NCI-H187 (cell line): Measurements from ENCODE around the gene RAD51.

ENCODE experiments used
- DNase-seq, 2 experiments: peaks; one replicate each; lab custom pipeline; 2025; lab: John Stamatoyannopoulos, UW

RAD51 gene

DNA sequence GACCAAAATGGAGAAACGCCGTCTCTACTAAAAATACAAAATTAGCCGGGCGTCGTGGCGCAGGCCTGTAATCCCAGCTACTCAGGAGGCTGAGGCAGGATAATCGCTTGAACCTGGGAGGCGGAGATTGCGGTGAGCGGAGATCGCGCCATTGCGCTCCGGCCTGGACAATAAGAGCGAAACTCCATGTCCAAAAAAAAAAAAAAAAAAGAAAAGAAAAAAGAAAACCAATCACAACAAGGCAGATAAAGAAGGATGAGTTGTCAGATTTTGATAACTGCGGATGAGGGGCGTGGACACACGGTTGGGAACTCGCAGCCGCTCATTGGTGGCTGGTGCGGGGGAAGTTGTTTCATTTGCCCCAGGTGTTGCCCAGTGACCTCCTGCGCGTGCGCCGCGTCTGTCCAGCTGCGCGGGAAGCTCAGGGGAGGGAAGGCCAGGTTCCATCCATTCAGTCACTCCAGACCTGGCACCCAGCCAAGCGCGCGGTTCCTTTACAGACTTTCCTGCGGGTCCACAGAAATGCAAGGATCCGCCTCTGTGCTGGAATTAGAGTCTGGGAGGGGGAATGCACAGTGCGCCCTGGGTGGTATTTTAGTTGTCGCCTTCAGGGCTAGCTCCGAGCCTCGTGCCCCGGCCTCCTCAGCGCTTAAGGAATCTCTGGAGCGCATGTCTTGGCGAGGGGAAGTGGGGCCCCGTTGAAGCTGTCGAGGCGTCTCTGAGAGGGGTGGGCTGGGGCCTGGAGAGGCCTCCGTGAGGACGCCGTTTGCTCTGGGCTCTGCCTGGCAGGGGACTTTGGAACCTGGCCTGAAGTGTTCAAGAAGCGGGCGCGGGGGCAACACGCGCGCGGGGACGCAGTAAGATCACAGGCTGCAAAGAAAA is 68.2 kb downstream of the RAD51 start:
- peak; percentile 23 to 42 for DNase-seq

DNA sequence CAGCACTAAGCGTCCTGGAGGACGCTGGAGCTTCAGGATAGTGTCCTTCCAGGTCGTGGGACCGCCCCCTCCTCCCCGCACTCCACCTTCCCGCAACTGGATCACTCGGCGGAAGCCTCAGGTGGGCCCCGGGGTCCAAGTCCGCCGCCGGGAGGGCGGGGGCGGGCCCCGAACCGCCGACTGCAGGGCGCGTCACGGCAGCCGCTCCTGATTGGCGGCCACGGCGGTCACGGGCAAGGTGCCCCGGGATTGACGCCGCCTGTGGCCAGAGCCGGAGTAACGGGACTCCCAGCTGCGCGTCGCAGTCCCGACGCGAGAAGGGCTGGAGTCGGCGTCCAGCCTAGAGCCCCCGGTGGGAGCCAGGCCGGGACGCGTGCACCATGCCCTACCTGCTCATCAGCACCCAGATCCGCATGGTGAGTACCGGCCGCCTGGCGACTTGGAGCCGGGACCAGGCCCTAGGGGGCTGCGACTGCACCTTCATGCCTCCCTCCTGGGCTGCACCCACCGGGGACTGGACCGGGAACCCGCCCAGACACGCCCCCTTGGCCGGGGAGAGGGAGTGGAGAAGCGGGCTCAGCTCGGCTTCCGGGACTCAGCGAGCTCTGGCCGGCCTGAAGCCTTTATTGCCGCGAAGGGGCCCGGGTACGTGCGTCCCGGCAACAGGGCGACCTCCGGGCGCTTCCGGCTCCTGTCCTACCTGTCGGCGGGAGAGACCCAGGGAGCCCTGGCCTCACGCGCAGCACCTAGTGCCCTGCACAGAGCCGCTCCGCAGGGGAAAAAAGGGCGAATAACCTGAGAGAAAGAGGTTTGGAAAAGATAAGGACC is 69.0 kb downstream of the RAD51 start, which contains the start of gene GCHFR:
TSS of gene GCHFR (plus strand) at position 268 of the 828 bp plus-strand sequence. CDS start at position 381, 113 bp downstream.
- no peak for DNase-seq

DNA sequence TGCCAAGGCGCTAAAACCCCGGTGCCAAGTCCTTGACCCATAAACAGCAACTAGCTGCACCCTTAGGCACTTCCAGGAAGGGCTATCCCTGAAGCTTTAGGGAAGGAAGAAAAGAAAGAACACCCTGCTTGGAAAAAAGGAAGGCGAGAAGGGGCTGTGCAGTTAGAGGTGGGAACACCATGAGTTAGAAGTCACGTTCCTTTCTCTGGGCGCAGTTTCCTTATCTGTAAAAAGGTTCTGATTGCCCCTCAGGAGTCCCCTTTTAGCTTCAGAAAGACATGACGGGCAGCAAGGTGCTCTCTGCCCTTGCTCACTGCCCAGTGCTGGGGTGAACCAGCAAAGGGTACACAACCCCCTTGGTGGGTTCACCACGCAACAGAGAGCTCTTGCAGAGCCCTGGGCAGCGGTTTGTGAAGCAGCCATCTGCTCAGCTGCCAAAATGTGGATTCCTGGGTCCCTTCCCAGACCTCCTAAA is 69.7 kb downstream of the RAD51 start:
- DNase-seq, result no peak

DNA sequence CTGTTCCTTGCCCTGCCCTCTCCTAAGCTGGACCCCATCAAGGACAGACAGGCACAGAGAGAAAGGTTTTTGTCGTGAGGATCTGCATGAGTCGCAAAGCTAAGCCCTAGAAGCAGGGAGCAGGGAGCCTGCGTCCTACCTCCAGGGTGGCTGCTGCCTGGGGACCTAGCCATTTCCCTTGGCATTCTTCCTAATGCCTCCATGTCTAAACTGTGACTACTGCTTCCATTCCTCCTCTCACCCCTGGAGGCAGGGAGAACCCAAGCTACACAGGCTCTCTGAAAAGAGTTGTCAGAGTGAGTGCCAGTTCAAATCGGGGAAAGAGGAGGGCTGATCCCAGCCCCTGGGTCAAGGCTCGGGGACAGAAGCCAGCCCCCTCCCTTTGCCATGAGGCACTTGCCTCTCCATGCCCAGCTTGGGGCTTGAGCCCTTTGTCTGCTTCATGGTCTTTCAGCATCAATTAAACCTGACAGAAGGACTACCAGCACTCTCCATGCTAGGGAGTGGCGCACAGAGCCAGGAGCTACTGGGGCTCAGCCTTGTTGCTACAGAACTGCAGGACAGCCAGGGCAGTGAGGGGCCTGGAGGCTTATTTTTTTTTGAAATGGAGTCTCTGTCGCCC is 71.3 kb downstream of the RAD51 start:
- DNase-seq, result no peak

DNA sequence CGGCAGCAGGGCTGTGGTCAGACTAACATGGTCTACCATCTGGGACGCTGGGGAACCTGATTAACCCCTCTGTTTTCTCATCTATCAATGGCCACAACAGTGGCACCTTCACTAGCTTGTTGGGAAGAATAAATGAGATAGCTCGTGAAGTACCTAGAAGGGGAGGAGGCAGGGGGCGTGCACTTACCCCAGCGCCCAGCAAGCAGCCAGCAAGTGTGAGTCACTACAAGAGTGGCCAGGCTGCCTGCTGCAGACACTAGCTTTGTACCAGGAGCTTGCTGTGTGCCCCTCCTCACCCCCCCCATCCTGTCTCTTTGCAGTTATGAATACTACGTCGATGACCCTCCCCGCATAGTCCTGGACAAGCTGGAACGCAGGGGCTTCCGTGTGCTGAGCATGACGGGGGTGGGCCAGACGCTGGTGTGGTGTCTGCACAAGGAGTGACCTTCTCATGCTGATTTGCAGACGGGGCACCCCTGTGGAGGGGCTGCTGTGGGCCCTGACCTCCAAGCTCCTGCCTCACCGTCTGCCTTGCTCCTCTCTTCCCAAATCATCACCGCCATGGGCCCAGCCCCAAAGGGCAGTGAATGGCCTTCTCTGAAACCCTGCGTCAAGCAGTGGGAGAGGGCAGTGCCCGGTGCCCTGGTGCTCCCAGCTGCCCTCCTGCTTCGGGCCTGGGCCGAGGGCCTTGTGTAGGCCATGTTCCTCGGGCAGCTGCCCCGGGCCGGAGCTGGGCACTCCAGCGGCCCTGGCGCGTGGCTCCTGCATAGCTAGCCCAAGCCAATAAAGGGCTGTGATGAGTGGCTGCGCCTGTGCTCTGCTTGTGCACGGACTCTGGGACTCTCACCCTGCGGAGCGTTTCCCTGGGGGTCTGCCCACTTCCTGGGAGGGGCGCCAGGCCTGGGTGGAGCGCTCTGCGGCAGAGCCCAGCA is 72.2 kb downstream of the RAD51 start:
- no peak for DNase-seq

DNA sequence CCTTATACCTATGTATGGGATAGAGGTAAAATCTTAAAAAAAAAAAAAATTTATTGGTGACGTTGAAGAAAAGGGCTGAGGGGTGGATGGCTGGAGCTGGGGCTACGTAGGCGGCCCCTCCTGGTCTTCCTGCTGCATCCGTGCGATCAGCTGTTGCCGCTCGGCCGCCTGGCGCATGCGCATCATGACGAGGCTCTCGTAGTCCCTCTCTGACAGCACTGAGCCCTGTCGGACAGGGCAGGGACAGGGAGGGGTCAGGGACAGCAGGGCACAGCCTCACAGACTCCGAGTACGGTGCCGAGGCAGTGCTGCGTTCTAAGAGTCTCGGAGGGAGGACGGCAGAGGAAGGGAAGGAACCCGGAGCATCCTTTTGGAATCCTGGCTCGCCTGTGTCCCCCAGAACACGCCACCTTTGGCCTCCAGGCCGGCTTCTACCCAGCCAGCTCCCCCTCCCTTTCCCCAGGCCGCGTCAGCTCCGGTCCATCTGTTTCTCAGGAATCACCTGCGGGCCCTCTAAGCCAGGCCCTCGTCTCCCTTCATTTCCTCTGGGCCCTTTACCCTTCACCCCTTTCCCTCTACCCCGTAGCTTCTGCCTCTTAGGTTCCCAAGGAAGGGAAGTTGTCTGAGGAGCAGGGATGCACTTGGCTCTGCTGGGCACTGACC is 73.0 kb downstream of the RAD51 start:
- DNase-seq, result no peak

DNA sequence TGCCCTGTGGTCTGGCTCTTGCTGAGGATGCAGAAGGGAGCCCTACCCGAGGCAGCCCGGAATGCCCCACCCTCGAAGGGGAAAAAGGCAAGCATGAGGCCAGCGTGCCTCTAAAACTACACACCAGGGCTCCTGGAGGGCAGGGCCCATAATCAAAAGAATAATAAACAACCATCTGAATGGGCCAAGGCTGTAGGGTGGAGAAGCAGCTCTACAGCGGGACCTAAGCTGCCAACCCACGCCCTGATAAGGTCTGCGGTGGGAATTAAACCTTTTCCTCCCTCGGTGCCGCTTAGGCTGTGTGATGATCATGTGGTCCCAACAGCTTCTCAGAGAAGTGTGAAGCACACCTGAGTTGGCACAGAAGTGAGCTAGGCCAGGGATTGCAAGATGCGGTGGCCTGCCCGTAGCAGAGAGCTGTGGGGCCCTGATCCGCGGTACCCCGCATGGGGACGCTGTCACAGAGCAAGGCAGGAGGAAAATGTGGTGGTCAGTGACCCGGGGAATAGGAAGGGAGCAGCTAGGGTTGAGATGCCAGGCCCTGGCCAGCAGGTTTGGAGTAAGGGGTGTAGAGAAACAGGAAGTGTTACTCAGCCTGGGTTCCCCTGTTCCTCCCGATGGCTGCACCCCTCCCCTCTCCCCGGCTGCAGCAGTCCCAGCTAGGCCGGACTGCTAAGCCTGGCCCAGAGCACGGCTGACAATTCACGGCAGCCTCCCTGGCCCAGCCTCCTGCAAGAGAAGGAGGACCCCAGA is 73.7 kb downstream of the RAD51 start:
- no peak for DNase-seq

DNA sequence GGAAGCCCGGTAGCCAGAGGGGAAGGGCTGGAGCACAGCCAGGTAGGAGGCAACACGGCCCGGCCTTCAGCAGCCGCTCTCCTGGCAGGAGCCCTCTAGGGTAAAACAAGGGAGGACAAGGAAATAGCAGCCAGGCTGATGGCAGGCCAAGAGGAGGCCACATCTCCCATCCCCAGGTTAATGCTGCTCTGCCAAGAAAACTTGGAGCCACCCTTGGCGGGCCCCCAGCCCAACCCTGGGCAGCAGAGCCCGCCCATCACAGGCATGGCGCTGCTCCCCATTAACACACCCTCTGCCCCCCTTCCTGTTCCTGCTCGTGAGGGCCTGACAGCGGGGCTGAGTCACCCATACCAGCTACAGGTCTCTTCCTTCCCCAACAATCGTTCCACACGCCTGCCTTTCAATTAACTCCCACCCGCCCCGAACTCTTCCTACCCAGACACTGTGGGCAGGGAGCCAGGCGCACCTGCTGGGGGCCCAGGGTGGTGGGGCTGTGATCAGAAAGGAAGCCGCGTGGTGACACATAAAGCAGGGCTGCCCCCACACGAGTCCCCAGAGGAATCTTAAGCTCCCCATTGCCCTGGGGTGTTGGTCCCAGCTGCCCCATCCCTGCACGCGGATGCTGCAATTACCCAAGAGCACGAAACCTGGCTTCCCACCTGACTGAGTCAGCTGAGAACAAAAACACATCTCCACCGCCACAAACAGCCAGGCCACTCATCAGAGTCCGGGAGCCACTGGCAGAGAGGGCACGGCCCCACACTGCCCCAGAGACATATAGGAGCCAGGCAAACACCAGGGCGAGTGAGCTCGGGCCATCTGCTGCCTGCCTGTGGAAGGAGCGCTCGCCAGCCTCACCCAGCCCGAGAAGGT is 74.5 kb downstream of the RAD51 start, which contains the start of gene C15orf62:
TSS of gene C15orf62 (plus strand) at position 707 of the 873 bp plus-strand sequence. CDS start 516 bp downstream, outside the sequence.
- no peak for DNase-seq

DNA sequence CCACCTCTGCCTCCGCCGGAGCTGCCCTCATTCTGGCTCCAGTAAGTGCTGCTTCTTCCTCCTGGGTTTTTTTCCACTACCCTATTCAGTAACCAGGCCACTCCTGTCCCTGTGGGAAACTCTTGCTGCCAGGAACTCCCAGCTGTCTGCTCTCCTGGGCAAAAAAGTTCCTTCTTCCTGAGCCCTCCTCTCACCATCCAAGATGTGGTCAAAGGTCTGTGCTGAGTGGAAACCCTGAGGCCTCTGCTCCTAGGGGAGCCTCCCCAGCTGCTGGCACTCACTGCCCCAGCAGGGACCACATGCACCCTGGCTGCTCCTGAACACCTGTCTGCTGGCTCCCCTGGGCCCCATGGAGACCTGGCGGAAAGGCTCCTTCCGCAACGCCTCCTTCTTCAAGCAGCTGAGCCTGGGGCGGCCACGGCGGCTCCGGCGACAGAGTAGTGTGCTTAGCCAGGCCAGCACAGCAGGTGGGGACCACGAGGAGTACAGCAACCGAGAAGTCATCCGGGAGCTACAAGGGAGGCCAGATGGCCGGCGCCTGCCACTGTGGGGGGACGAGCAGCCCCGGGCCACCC is 75.3 kb downstream of the RAD51 start:
- DNase-seq, result peak in 1 of 2 experiments; percentile 24

DNA sequence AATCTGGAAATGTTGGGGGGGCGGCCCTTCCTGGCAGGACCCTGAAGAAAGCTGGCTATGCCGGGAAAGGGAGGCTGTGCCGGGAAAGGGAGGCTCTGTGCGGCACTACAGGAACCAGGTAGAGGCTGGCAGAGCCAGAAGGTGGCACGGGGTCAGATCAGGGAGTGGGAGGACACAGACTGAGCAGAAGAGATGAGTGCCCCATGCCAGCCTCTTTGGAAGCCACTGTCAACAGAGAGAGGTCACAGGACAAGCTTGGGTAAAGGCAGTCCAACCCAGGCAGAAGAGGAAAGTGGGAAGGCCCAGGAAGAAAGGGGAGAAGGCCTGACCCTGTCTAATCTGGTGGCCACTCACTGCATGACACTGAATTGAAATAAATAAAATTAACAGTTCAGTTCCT is 76.3 kb downstream of the RAD51 start:
- DNase-seq, result no peak

DNA sequence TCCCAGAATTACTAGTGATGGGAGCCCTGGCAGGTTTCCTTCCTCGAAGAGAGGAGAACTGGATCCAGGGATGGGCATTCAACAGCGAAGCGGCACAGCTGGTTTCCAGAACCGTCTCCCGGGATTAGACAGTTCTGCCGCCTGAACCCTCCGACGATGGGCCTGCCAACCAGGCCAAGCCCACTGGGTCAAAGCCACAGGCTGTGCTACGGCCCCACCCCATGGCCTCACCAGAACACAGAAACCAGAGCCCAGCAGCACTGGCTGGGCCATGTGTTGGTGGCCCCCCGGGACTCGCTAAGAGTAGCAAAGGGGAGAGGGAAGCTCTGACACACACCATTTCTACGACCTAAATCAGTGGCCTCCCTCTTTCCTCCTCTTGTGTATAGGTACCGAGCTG is 77.0 kb downstream of the RAD51 start:
- DNase-seq, result no peak

DNA sequence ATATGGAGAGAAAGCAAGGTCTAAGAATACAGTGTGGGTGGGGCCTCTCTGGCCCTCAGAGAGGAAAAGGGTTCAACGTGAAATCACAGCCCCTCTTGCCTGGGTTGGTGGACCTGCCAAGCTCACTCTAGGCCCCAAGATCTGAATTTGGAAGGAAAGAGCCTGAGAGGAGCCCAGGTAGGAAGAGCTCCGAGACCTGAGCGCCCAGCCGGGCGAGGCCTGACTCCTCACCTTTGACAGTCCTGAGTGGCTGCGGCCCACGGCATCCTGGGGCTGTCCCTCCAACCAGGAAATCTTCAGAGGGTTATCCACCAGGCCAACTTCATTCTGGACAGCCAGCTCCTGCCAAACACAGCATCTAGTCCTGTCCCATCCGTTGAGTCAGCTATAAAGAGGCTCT is 78.5 kb downstream of the RAD51 start:
- no peak for DNase-seq

DNA sequence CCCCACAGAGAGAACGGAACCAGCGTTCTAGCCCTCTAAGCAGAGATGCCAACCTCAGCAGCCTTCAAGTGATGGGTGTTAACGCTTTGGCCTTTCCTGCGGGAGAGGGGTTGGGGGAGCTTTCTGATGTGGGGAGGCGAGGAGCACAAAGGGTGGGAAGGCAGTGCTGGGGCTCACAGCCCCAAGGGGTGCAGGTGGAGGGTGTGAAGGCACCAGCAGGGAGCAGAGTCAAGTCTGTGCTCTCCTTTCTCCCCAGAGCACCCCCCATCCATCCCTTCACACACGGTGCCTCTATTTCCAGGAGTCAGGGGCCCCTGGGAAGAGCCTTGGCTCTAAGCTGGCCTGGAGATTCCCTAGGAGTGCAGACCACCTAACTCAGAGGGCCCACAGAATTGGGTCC is 78.9 kb downstream of the RAD51 start:
- DNase-seq, result no peak

DNA sequence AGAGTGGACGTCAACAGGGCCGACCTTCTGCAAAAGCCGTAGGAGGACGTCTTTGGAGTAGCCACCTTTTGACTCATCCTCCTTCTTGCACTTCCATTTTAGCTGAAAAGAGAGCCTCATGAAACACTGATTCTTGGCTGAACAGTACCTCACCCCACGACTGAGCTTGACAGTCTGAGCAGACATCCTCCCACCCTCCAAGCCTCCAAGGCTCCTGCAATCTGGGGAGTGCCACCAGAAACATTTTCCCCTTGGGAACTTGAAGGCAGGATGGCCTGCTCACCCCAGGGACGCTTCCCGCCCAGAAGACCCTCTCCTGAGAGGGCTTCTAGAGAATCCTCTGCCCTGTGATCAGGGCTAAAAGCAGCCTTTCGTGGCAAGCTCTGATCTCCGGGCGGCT is 80.0 kb downstream of the RAD51 start:
- DNase-seq, result no peak

DNA sequence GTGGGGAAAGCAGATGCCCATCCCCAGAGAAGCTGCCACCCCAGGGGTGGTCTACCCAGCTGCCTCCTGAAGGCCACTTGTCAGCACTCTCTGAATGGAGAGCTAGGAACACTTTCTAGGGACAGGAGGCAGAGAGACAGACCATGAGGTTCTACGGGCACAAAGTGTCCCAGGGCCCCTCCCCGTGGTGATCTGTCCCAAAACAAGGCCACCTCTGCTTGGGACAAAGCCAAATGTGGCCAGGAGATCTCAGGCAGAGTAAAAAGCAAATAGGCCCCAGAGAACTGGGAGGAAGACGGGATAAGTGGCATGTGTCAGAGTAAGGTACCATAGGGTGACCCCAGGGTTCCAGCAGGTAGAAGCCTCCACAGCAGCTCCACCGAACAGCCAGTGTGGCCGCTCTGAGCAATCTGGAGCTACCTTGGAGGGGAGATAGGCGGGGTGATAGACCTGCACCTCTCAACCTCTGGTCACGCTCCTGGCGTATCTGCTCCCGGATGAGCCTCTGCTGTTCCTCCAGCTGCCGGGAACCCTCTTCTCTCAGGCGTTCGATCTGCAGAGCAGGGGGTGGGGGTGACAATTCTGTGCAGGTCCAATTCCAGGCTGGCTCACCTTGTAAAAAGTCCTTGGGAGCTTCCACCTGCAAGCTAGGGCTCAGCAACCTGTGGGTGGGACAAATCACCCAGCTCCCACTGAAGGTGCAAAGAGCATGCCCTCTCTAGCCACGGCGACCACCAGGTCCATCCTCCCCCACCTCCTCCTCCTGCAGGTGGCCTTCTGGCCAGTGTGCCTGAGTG is 81.0 kb downstream of the RAD51 start:
- DNase-seq, result no peak

DNA sequence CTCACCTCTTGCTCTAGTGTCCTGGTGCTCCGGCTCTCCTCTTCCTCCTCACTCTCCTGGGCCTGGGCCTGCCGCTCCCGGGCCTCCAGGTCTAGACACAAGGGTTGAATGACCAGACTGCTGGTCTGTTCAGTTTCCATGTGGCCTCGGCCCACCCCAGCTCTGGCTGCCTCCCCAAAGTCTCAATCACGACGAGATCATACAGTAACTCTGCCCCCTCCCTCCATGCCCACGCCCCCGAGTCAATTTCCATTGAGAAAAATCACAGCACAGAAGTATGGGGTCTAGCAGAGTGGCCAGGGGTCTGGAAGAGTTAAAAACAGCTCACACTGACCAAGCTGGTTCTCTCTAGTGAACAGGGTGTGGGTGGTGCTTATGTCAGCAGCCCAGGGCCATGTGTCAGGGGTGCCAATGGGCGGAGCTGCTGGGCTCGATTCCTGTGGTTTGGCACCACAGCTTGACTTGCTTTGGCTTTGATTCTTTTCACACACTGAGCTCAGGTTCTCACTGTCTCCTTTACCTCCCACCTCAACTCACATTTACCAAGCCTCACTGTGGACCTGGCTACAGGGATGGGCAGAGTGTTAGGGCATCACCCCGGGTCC is 81.7 kb downstream of the RAD51 start:
- DNase-seq, result no peak
